Stimulated activated CD8-positive, alpha-beta memory T cell treated with anti-CD3 and anti-CD28 coated beads, Interleukin-15, amount 100 ng/mL, for 48 hours (primary cell): Measurements from ENCODE around the gene GNPDA1.
"Not testable (repeated sequence)": the region's sequence is repeated elsewhere in the genome, so short reads cannot be mapped to it uniquely, and the experiment has no call there.

Experiments
- DNase-seq, 2 donors: peaks; one replicate each; pipeline ENCODE4 v3.0.0-alpha.2; 2020; ENCODE audit warnings: low read depth in 2 of 2

GNPDA1 gene

GRCh38 chr5:142012792-142013388 is at the start of gene GNPDA1:
Gene GNPDA1, minus strand, starts transcription at chr5:142013027. Its CDS starts 992 bp downstream, at chr5:142012035.
- peak; percentile 66 to 69 for DNase-seq

- no peak for DNase-seq
These were observed 46.6 kb upstream of the GNPDA1 start for GRCh38 chr5:142059304-142059940.

- DNase-seq: no peak
These were observed 44.9 kb upstream of the GNPDA1 start for GRCh38 chr5:142057697-142058056.

GRCh38 chr5:142056816-142057696 is 44.2 kb upstream of the GNPDA1 start:
- DNase-seq: no peak

- no peak for DNase-seq
These were observed 42.5 kb upstream of the GNPDA1 start for GRCh38 chr5:142055301-142055700.

- DNase-seq: no peak
These were observed 40.8 kb upstream of the GNPDA1 start for GRCh38 chr5:142053426-142054151.

GRCh38 chr5:142052026-142052425 is 39.2 kb upstream of the GNPDA1 start:
- DNase-seq: not testable (repeated sequence)

- DNase-seq: no peak
These were observed 35.4 kb upstream of the GNPDA1 start for GRCh38 chr5:142048272-142048671.

- no peak for DNase-seq
These were observed 33.4 kb upstream of the GNPDA1 start for GRCh38 chr5:142046191-142046590.

- DNase-seq: not testable (repeated sequence)
These were observed 28.1 kb upstream of the GNPDA1 start for GRCh38 chr5:142040881-142041280.

GRCh38 chr5:142040285-142040684 is 27.5 kb upstream of the GNPDA1 start:
- no peak for DNase-seq

GRCh38 chr5:142038735-142039134 is 25.9 kb upstream of the GNPDA1 start:
- no peak for DNase-seq

- not testable (repeated sequence) for DNase-seq
These were observed 24.8 kb upstream of the GNPDA1 start for GRCh38 chr5:142037599-142037998.

- no peak for DNase-seq
These were observed 24.1 kb upstream of the GNPDA1 start for GRCh38 chr5:142036918-142037317.

GRCh38 chr5:142034994-142035393 is 22.2 kb upstream of the GNPDA1 start:
- no peak for DNase-seq

- not testable (repeated sequence) for DNase-seq
These were observed 21.1 kb upstream of the GNPDA1 start for GRCh38 chr5:142033632-142034567.

- no peak for DNase-seq
These were observed 20.2 kb upstream of the GNPDA1 start for GRCh38 chr5:142032747-142033631.

- DNase-seq: no peak
These were observed 19.3 kb upstream of the GNPDA1 start for GRCh38 chr5:142032150-142032549.

- no peak for DNase-seq
These were observed 12.8 kb upstream of the GNPDA1 start for GRCh38 chr5:142025637-142026036.

GRCh38 chr5:142024771-142025304 is 12.0 kb upstream of the GNPDA1 start:
- DNase-seq: peak; percentile 81 to 85
